ENCODE measurements around the gene SLC35F1.

SLC35F1 gene

DNA sequence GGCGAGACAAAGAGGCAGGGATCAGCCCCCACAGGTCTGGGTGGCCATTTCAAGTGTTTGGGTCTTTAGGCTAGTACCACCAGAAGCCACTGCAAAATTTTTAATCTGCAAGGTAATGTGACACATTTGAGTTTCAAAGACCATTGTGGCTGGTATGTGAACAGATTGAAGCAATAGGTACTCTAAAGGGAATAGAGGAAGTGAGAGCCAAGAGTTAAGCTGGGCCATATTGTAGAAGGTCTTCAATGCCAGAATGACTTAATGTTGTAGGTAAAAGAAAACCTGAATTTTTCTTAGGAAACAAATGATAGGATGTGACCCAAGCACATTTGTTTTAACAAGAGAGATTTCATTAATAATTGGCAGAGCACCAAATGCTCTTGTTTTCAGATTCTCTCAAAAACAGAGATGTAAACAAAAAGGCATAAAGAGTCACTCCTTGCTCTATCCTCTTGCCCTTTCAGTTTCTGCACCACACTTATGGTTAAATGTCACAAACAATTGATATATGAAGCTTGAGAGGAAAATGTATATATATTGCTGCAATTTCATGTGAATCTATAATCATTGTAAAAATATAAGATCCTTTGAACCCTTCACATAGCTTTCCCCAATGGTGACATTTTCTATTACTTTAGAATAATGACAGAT lies 333.9 kb downstream of the SLC35F1 start:
- no peak for ATAC-seq (ENCODE audit: insufficient read depth, low read depth)
- H3K79me2 ChIP-seq (ENCODE audit: insufficient read depth, low read length): no peaks in the 10 kb centered on the region
- H3K4me3 ChIP-seq (ENCODE audit: low read depth in 1 of 2, low read length in 2 of 2): no peak overlapping the region
- no peaks in the 10 kb centered on the region for H3K4me1 ChIP-seq (ENCODE audit: insufficient read depth, low read length)
- TF ChIP-seq CTCF (IDR thresholded peaks at IDR 0.05; ENCODE audit: borderline replicate concordance, extremely low read depth, low read length, poor library complexity, severe bottlenecking) (no peak), EZH2 (IDR thresholded peaks at IDR 0.05; ENCODE audit: borderline replicate concordance, low read depth, low read length, severe bottlenecking) (no peak)
- no peak for DNase-seq
- H3K4me2 ChIP-seq (ENCODE audit: insufficient read depth, low read length): no peak overlapping the region
- H3K27ac ChIP-seq (ENCODE audit: low read length): no peak overlapping the region
- no peaks in the 10 kb centered on the region for H4K20me1 ChIP-seq (ENCODE audit: insufficient read depth, low read length)
- H3K9ac ChIP-seq (ENCODE audit: low read depth, low read length): no peak overlapping the region
- no peak overlapping the region for H2AFZ ChIP-seq (ENCODE audit: low read depth, low read length)
- no peaks in the 10 kb centered on the region for H3K36me3 ChIP-seq (ENCODE audit: insufficient read depth, low read length)
- H3K9me3 ChIP-seq (ENCODE audit: insufficient read depth, low read length, severe bottlenecking): no peaks in the 10 kb centered on the region
- H3K27me3 ChIP-seq (ENCODE audit: insufficient read depth, low read length, poor library complexity): peaks cover 3% of the 10 kb centered on the region

GRCh38 chr6:118246406-118246805 lies 339.3 kb downstream of the SLC35F1 start:
- TF ChIP-seq CTCF (IDR thresholded peaks at IDR 0.05; ENCODE audit: borderline replicate concordance, extremely low read depth, low read length, poor library complexity, severe bottlenecking) (no peak), EZH2 (IDR thresholded peaks at IDR 0.05; ENCODE audit: borderline replicate concordance, low read depth, low read length, severe bottlenecking) (no peak)
- DNase-seq (no peak), ATAC-seq (ENCODE audit: insufficient read depth, low read depth) (no peak)
- no peaks in the 10 kb centered on the region for H4K20me1 ChIP-seq (ENCODE audit: insufficient read depth, low read length)
- H2AFZ ChIP-seq (ENCODE audit: low read depth, low read length): no peak overlapping the region
- no peak overlapping the region for H3K4me3 ChIP-seq (ENCODE audit: low read depth in 1 of 2, low read length in 2 of 2)
- H3K9ac ChIP-seq (ENCODE audit: low read depth, low read length): no peak overlapping the region
- H3K79me2 ChIP-seq (ENCODE audit: insufficient read depth, low read length): no peaks in the 10 kb centered on the region
- H3K27me3 ChIP-seq (ENCODE audit: insufficient read depth, low read length, poor library complexity): peaks cover 3% of the 10 kb centered on the region
- no peaks in the 10 kb centered on the region for H3K9me3 ChIP-seq (ENCODE audit: insufficient read depth, low read length, severe bottlenecking)
- H3K4me2 ChIP-seq (ENCODE audit: insufficient read depth, low read length): no peak overlapping the region
- H3K36me3 ChIP-seq (ENCODE audit: insufficient read depth, low read length): no peaks in the 10 kb centered on the region
- no peaks in the 10 kb centered on the region for H3K4me1 ChIP-seq (ENCODE audit: insufficient read depth, low read length)
- no peak overlapping the region for H3K27ac ChIP-seq (ENCODE audit: low read length)

DNA sequence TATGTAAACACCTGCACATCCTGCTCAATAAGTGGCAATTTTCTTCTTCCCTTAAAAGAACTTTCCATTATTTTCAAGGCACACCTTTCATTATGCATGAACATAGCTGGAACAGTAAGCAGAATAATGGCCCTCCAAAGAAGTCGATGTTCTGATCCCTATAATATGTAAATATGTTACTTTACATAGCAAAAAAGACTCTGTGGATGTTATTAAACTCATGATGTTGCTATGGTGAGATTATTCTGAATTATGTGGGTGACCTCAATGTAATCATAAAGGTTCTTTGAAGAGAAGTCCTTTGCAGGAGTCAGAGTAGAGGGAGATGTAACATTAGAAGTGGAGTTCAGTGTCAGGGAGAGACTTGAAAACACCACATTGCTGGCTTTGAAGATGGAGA lies 341.1 kb downstream of the SLC35F1 start:
- H3K4me1 ChIP-seq (ENCODE audit: insufficient read depth, low read length): no peaks in the 10 kb centered on the region
- no peak overlapping the region for H3K4me2 ChIP-seq (ENCODE audit: insufficient read depth, low read length)
- no peaks in the 10 kb centered on the region for H3K9me3 ChIP-seq (ENCODE audit: insufficient read depth, low read length, severe bottlenecking)
- peaks cover 3% of the 10 kb centered on the region for H3K27me3 ChIP-seq (ENCODE audit: insufficient read depth, low read length, poor library complexity)
- no peak for ATAC-seq (ENCODE audit: insufficient read depth, low read depth)
- no peak overlapping the region for H3K9ac ChIP-seq (ENCODE audit: low read depth, low read length)
- H3K36me3 ChIP-seq (ENCODE audit: insufficient read depth, low read length): no peaks in the 10 kb centered on the region
- TF ChIP-seq CTCF (IDR thresholded peaks at IDR 0.05; ENCODE audit: borderline replicate concordance, extremely low read depth, low read length, poor library complexity, severe bottlenecking) (no peak), EZH2 (IDR thresholded peaks at IDR 0.05; ENCODE audit: borderline replicate concordance, low read depth, low read length, severe bottlenecking) (no peak)
- H2AFZ ChIP-seq (ENCODE audit: low read depth, low read length): no peak overlapping the region
- H3K27ac ChIP-seq (ENCODE audit: low read length): no peak overlapping the region
- no peak overlapping the region for H3K4me3 ChIP-seq (ENCODE audit: low read depth in 1 of 2, low read length in 2 of 2)
- H4K20me1 ChIP-seq (ENCODE audit: insufficient read depth, low read length): no peaks in the 10 kb centered on the region
- H3K79me2 ChIP-seq (ENCODE audit: insufficient read depth, low read length): no peaks in the 10 kb centered on the region
- DNase-seq: no peak
